ENCODE measurements around the gene LMAN1L.

DNA sequence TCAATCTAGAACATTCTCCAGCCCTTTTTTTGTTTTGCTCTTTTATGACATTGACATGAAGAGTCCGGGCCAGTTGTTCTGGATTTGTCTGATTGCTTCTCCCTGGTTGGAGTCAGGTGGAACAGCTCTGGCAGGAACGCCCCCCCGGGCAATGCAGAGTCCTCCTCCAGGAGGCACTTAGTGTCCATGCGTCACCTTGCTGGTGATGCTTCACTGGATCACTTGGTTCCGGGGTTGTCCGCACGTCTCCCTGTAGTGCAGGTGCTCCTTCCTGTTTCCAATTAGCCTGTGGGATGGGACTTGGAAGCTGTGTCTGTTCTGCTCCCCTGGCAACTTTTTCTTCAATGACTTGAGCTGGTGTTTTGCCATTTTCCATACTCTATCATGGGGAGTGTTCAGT lies 21.0 kb upstream of the LMAN1L start:
- TF ChIP-seq CTCF (IDR thresholded peaks at IDR 0.05; ENCODE audit: low read length) (no peak), EZH2 (IDR thresholded peaks at IDR 0.05; ENCODE audit: borderline replicate concordance, low read length) (no peak)
